ENCODE results near the gene PTPRN2.

DNA sequence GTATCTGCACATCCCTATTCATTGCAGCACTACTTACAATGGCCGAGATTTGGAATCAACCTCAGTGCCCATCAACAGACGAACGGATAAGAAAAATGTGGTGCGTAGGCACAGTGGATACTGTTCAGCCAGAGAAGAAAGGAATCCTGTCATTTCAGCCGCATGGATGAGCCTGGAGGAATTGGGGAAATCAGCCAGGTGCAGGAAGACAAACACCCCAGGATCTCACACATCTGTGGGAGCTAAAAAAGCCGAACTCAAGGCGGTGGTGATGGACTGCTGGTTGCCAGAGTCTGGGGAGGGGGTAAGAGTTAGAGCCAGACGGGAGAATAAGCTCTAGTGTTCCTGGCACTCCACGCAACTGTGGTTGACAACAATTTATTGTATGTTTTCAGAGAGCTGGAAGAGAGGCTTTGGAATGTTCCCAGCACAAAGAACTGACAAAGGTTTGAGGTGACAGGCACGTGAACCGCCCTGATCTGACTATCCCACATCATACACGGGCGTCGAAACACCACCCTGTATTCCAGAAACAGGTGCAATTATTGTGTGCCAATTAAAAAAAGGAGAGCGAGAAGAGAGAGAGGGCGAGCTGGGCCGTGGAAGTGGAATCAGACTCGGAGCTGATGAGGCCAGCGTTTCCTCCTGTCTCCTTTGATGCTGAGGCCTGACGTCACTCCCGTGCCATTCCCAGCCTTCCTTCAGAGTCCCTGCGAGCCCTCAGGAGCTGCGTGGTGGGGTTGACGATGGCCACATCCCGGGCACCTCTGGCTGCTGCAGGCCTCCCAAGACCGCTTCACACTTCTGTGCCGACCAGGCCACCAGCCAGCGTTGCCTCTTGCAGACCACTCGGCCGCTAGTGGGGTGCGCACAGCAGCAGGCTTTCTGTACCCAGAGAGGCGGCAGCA lies 1061.4 kb downstream of the PTPRN2 start:
- TF ChIP-seq EZH2 (IDR thresholded peaks at IDR 0.05; ENCODE audit: borderline replicate concordance, low read length) = no peak
- TF ChIP-seq, protein P1, sequence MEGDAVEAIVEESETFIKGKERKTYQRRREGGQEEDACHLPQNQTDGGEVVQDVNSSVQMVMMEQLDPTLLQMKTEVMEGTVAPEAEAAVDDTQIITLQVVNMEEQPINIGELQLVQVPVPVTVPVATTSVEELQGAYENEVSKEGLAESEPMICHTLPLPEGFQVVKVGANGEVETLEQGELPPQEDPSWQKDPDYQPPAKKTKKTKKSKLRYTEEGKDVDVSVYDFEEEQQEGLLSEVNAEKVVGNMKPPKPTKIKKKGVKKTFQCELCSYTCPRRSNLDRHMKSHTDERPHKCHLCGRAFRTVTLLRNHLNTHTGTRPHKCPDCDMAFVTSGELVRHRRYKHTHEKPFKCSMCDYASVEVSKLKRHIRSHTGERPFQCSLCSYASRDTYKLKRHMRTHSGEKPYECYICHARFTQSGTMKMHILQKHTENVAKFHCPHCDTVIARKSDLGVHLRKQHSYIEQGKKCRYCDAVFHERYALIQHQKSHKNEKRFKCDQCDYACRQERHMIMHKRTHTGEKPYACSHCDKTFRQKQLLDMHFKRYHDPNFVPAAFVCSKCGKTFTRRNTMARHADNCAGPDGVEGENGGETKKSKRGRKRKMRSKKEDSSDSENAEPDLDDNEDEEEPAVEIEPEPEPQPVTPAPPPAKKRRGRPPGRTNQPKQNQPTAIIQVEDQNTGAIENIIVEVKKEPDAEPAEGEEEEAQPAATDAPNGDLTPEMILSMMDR (conservative IDR thresholded peaks at IDR 0.05 in 1 of 2, IDR thresholded peaks at IDR 0.05 in 1 of 2; ENCODE audit: extremely low read depth in 1 of 2, insufficient read depth in 1 of 2, low read depth in 1 of 2, low read length in 2 of 2) = no peak

Measured in mammary epithelial cell (primary cell).